Measurements from ENCODE around the gene CTSL.

The CTSL gene

GRCh38 chr9:87760529-87760928 is 34.6 kb downstream of the CTSL start:
- no peak for DNase-seq

GRCh38 chr9:87763286-87763685 is 37.4 kb downstream of the CTSL start:
- DNase-seq = no peak

- no peak for DNase-seq
Measured at GRCh38 chr9:87765521-87765920, 39.6 kb downstream of the CTSL start.

GRCh38 chr9:87766697-87767096 is 40.8 kb downstream of the CTSL start:
- no peak for DNase-seq

- DNase-seq = no peak
Measured at GRCh38 chr9:87770616-87771315, 44.8 kb downstream of the CTSL start.

- DNase-seq = no peak
Measured at GRCh38 chr9:87771316-87772006, 45.5 kb downstream of the CTSL start.

GRCh38 chr9:87776481-87777379 is 50.8 kb downstream of the CTSL start:
- no peak for DNase-seq

GRCh38 chr9:87778996-87779395 is 53.1 kb downstream of the CTSL start:
- DNase-seq = no peak

Data from CD4-positive, alpha-beta T cell treated with Interleukin-6 for 4 hours (primary cell).